ENCODE measurements around the gene CETP. TPM values are rescaled to one million over a fixed set of nuclear protein-coding genes. Genes with fewer than 3 reads are reported as not detected.
"Not testable (repeated sequence)": the region's sequence is repeated elsewhere in the genome, so short reads cannot be mapped to it uniquely, and the experiment has no call there.

CETP gene
- polyA plus RNA-seq, 1 donor: 10.2 TPM

- DNase-seq: no peak
Observed at GRCh38 chr16:56980792-56981724, 19.3 kb downstream of the CETP start.

DNA sequence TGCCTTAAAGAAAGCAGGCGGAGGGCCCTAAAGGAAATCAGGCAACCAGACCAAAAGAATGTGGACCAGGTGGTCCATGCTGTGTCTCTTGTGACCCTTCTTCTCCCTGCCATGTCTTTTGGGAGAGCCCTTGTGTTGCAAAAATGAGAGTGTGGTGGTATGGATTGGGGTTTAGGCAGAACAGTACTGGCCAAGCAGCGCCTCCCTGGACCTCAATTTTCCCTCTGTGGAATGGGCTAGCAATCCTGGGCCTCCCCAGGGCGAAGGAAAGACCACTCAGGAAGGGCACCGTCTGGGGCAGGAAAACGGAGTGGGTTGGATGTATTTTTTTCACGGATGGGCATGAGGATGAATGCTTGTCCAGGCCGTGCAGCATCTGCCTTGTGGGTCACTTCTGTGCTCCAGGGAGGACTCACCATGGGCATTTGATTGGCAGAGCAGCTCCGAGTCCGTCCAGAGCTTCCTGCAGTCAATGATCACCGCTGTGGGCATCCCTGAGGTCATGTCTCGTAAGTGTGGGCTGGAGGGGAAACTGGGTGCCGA, 20.1 kb downstream of the CETP start:
- DNase-seq: no peak

- no peak for DNase-seq
Observed at GRCh38 chr16:56982695-56983094, 20.9 kb downstream of the CETP start.

GRCh38 chr16:56983211-56983751, 21.5 kb downstream of the CETP start:
- no peak for DNase-seq

DNA sequence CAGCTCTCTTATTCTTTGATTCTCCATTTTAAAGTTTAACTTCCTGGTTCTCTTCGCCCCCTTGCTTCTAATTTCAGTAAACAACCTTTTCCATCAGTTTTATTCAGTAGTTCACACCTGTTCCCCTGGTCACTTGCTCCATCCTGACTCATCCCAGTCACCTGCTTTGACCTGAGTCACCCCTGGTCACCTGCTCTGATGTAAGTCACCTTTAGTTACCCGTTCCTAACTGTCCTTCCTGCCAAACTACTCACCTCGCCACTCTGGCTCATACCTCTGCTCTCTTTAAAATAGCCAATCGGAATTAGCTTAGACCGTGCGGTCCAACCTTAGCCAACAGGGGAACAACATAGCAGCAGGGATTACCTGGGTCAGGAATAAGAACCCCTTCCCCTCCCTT, 22.9 kb downstream of the CETP start:
- DNase-seq: no peak

GRCh38 chr16:56985288-56985961, 23.7 kb downstream of the CETP start:
- no peak for DNase-seq

- DNase-seq: no peak
Observed at GRCh38 chr16:56985962-56986360, 24.2 kb downstream of the CETP start.

GRCh38 chr16:56986361-56986760, 24.6 kb downstream of the CETP start:
- DNase-seq: no peak

- DNase-seq: not testable (repeated sequence)
Observed at GRCh38 chr16:56986908-56987307, 25.2 kb downstream of the CETP start.

- no peak for DNase-seq
Observed at GRCh38 chr16:56987692-56988091, 25.9 kb downstream of the CETP start.

DNA sequence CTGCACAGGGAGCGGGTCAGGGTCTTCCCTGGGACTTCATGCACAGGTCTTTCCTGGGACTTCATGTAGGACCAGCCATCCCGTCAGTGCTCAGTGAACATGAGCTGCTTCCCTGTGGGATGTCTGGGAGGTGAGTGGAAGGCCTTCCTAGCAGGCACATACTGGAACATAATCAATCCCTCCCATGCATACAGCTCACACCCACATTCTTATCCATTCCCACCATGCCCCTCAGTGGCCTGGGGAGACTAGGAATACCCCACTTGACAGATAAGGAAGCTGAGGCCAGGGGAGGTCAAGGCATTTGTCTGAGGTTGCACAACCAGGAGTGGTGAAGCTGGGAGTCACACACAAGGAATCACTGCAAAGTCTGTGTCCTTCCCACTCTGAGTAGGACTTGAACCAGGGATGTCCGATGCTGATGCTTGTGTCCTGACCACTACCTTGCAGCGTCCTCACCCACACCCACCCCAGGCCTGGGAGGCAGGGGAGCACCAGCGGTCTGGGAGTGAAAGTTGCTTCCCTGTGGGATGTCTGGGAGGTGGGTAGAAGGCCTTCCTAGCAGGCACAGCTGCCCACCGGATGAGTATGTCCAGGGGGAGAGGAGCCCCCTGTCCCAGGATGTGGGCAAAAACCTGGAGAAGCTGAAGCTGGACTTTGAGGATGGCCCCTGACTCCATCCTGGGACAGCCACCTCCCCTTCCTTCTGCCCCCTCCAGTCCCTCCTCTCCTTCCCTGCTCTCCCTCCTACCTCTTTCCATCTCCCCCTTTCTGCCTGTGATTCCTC, 26.6 kb downstream of the CETP start:
- DNase-seq: no peak

- peak; percentile 66 for DNase-seq
Observed at GRCh38 chr16:56988948-56989945, 27.5 kb downstream of the CETP start, which contains the start of gene NLRC5. TSS of gene NLRC5 (plus strand) at chr16:56989557. CDS start at chr16:57020713, 31,156 bp downstream.

DNA sequence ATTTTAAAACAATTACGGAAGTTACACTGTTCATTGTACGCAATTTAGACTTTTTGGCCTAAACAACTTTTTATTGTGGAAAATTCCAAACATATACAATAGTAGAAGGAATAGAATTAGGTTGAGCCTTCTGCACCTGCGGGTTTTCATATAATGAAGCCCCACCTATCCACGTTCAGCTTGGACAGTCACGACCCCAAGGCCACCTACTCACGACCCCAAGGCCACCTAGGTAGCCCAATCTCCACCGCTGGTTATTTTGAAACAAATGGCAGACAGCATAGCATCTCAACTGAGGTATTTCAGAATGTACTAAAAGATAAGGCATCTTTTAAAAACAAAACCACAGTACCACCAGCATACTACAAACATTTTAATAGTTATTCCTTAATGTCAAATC, 28.2 kb downstream of the CETP start:
- DNase-seq: no peak

DNA sequence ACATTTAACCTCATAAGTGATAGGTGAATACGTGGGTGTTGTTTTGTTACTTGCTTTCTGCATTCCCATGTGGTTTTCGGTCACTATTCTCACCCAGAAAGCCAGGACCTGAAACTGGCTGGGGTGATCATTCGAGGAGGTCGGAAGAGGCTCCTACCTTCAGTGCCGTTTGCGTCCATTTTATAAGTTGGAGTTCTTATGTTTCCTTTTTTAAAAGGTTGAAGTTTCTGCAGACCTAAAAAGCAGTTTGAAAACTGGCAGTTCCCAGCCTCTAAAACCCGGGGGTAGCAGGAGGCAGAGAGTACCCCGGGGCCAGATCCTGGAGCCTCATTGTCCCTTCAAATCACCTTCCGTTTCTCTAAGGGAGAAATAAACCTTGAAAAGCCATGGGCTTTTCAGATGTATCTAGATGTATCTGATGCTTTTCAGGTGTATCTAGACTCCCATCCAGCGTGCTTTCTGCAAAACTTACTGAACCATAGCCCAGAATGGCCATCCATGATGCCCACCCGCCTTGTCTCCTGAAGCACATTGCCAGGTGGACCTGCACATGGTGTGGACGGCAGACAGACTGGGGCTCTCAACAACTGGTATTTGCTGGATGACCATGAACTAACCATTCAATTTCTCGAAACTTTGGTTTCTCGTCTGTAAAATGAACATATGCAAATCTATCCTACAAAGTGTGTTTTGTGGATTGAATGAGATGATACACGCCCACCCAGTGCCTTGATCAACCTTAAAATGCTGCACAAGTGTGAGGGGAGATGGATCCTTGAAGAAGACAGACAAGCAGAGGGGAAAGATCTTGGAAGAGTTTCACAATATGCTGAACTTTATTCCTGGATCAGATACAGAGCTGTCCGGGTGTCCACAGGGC, 28.9 kb downstream of the CETP start:
- no peak for DNase-seq

- not testable (repeated sequence) for DNase-seq
Observed at GRCh38 chr16:56992431-56992830, 30.7 kb downstream of the CETP start.

GRCh38 chr16:56993204-56993603, 31.5 kb downstream of the CETP start:
- no peak for DNase-seq

- no peak for DNase-seq
Observed at GRCh38 chr16:56994311-56994710, 32.6 kb downstream of the CETP start.

DNA sequence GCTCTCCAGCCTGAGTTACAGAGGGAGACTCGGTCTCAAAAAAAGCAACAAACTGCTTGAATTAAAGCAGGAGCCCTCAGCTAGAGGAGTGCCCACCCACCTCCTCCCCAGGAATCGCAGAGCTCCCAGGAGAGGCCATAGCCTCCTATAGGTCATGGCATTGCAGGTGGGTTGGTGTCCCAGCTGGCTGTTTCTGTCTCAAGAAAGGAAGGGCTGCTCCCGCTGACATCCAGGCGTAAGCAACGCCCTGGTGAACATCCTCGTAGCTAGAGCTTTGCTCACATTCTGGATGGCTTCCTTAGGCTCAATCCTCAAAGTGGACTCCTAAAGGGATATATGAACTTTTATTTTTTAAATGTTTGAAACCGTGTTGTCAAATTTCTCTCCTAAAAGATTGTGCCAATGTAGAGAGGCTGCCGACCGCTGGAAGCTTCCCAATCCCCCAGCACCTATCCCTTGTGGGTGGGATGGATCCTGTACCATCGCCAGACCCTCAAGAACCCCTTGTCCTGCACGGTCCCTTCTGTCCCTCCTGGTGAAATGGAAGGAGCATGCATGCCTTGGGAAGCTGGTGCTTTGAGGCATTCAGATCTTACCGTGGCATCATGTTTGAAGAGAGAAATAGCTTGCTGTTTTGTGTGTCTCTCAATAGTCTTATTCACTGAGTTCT, 33.5 kb downstream of the CETP start:
- DNase-seq: no peak

- no peak for DNase-seq
Observed at GRCh38 chr16:56997264-56997663, 35.5 kb downstream of the CETP start.
